ENCODE results near the gene TET2. TPM values are rescaled to one million over a fixed set of nuclear protein-coding genes. Genes with fewer than 3 reads are reported as not detected.

Gene TET2
- polyA plus RNA-seq, 3 donors, result 22.6 to 47.1 (median 42.5) TPM

GRCh38 chr4:105119356-105119755, 27.3 kb upstream of the TET2 start:
- H3K4me3 ChIP-seq (replicated peaks in 1 of 3; ENCODE audit: low read depth in 2 of 3, low read length in 3 of 3), result no peak overlapping the region
- no peaks in the 10 kb centered on the region for H3K9me3 ChIP-seq (replicated peaks in 1 of 2; ENCODE audit: control insufficient read depth in 1 of 2, insufficient read depth in 1 of 2, low read length in 2 of 2)
- H4K20me1 ChIP-seq (ENCODE audit: insufficient read depth, low read length), result no peaks in the 10 kb centered on the region
- H3K4me3 Mint-ChIP-seq, result no peak overlapping the region
- H3K4me2 ChIP-seq (replicated peaks; ENCODE audit: extremely low read depth, low read length, poor library complexity, severe bottlenecking), result no peak overlapping the region
- TF ChIP-seq CTCF (IDR thresholded peaks at IDR 0.05), result no peak
- no peaks in the 10 kb centered on the region for H3K36me3 Mint-ChIP-seq
- H3K27ac ChIP-seq (ENCODE audit: low read depth in 1 of 2, low read length in 2 of 2), result peak overlapping the region in 1 of 2 donors; percentile 63
- no peak overlapping the region for H3K9ac ChIP-seq (ENCODE audit: insufficient read depth, low read length, poor library complexity, severe bottlenecking)
- no peaks in the 10 kb centered on the region for H3K27me3 ChIP-seq (ENCODE audit: control insufficient read depth in 2 of 2, insufficient read depth in 2 of 2, low read length in 2 of 2)
- peaks cover 0 to 2% (median 0%) of the 10 kb centered on the region in 7 donors for H3K9me3 Mint-ChIP-seq
- no peaks in the 10 kb centered on the region for H3K36me3 ChIP-seq (replicated peaks in 1 of 2; ENCODE audit: control insufficient read depth in 1 of 2, insufficient read depth in 2 of 2, low read length in 2 of 2)
- H2AFZ ChIP-seq (ENCODE audit: insufficient read depth, low read depth, low read length, poor library complexity, severe bottlenecking), result no peak overlapping the region
- intact Hi-C loops (cut with micrococcal nuclease), result no loop called here
- peak overlapping the region in 3 of 7 donors; percentile 15 to 68 (median 59) for H3K27ac Mint-ChIP-seq
- H3K27me3 Mint-ChIP-seq (ENCODE audit: low read depth in 3 of 3), result no peaks in the 10 kb centered on the region
- peaks cover 5% of the 10 kb centered on the region for H3K79me2 ChIP-seq (ENCODE audit: insufficient read depth, low read length)
- DNase-seq, result peak in 2 of 3 donors; percentile 22 to 41
- H3K4me1 Mint-ChIP-seq, result peaks cover 48% of the 10 kb centered on the region
- peaks cover 46 to 55% of the 10 kb centered on the region in 2 donors for H3K4me1 ChIP-seq (ENCODE audit: control insufficient read depth in 1 of 2, insufficient read depth in 2 of 2, low read length in 2 of 2)

- no peak overlapping the region for H3K9ac ChIP-seq (ENCODE audit: insufficient read depth, low read length, poor library complexity, severe bottlenecking)
- no peak for TF ChIP-seq CTCF (IDR thresholded peaks at IDR 0.05)
- H3K4me1 Mint-ChIP-seq, result peaks cover 37% of the 10 kb centered on the region
- no peaks in the 10 kb centered on the region for H3K27me3 Mint-ChIP-seq (ENCODE audit: low read depth in 3 of 3)
- peak in 2 of 3 donors; percentile 61 to 69 for DNase-seq
- H3K9me3 ChIP-seq (replicated peaks in 1 of 2; ENCODE audit: control insufficient read depth in 1 of 2, insufficient read depth in 1 of 2, low read length in 2 of 2), result no peaks in the 10 kb centered on the region
- H3K79me2 ChIP-seq (ENCODE audit: insufficient read depth, low read length), result peaks cover 2% of the 10 kb centered on the region
- H3K27ac ChIP-seq (ENCODE audit: low read depth in 1 of 2, low read length in 2 of 2), result peak overlapping the region in 1 of 2 donors; percentile 63
- peak overlapping the region; percentile 16 to 93 (median 76) for H3K27ac Mint-ChIP-seq
- peak overlapping the region in 1 of 3 experiments; percentile 16 for H3K4me3 ChIP-seq (replicated peaks in 1 of 3; ENCODE audit: low read depth in 2 of 3, low read length in 3 of 3)
- intact Hi-C loops (cut with micrococcal nuclease), result no loop called here
- H3K36me3 Mint-ChIP-seq, result no peaks in the 10 kb centered on the region
- H4K20me1 ChIP-seq (ENCODE audit: insufficient read depth, low read length), result no peaks in the 10 kb centered on the region
- no peaks in the 10 kb centered on the region for H3K36me3 ChIP-seq (replicated peaks in 1 of 2; ENCODE audit: control insufficient read depth in 1 of 2, insufficient read depth in 2 of 2, low read length in 2 of 2)
- H3K4me2 ChIP-seq (replicated peaks; ENCODE audit: extremely low read depth, low read length, poor library complexity, severe bottlenecking), result peak overlapping the region; percentile 57
- H2AFZ ChIP-seq (ENCODE audit: insufficient read depth, low read depth, low read length, poor library complexity, severe bottlenecking), result no peak overlapping the region
- peaks cover 0 to 5% (median 0%) of the 10 kb centered on the region in 7 donors for H3K9me3 Mint-ChIP-seq
- H3K4me1 ChIP-seq (ENCODE audit: control insufficient read depth in 1 of 2, insufficient read depth in 2 of 2, low read length in 2 of 2), result peaks cover 33 to 42% of the 10 kb centered on the region in 2 donors
- H3K27me3 ChIP-seq (ENCODE audit: control insufficient read depth in 2 of 2, insufficient read depth in 2 of 2, low read length in 2 of 2), result no peaks in the 10 kb centered on the region
- peak overlapping the region in 1 of 2 donors; percentile 47 for H3K4me3 Mint-ChIP-seq
Measured at GRCh38 chr4:105120626-105121025, 26.1 kb upstream of the TET2 start.

Data from CD14-positive monocyte (primary cell).